Mucosa of rectum (tissue), 2 donors: ENCODE measurements around the gene PLK1.
"Not testable (repeated sequence)": the region's sequence is repeated elsewhere in the genome, so short reads cannot be mapped to it uniquely, and the experiment has no call there.

Experiments used
- H3K27ac ChIP-seq, 2 donors: one replicate each; pipeline ENCODE4 v1.7.0; 2013; ENCODE audit warnings: inconsistent platforms in 2 of 2, low read depth in 2 of 2, low read length in 2 of 2
- H3K27me3 ChIP-seq, 2 donors: one replicate each; pipeline ENCODE4 v1.7.0; 2013; ENCODE audit warnings: low read length in 2 of 2; ENCODE audit not compliant: control insufficient read depth in 2 of 2, insufficient read depth in 2 of 2
- H3K36me3 ChIP-seq, 2 donors: one replicate each; pipeline ENCODE4 v1.7.0; 2013; ENCODE audit warnings: low read length in 2 of 2; ENCODE audit not compliant: control insufficient read depth in 2 of 2, insufficient read depth in 2 of 2
- H3K4me1 ChIP-seq, 2 donors: one replicate each; pipeline ENCODE4 v1.7.0; 2013; ENCODE audit warnings: low read length in 2 of 2, mild to moderate bottlenecking in 1 of 2; ENCODE audit not compliant: control insufficient read depth in 2 of 2, insufficient read depth in 2 of 2
- H3K4me3 ChIP-seq, 2 donors: one replicate each; pipeline ENCODE4 v1.7.0; 2013; ENCODE audit warnings: low read length in 2 of 2
- H3K9ac ChIP-seq, 2 donors: one replicate each; pipeline ENCODE4 v1.7.0; 2013; ENCODE audit warnings: low read length in 2 of 2, low read depth in 1 of 2, mild to moderate bottlenecking in 1 of 2
- H3K9me3 ChIP-seq, 2 donors: one replicate each; pipeline ENCODE4 v1.7.0; 2013; ENCODE audit warnings: low read length in 2 of 2; ENCODE audit not compliant: control insufficient read depth in 2 of 2
- donor health status: healthy.
- donor health status: Normal muscosa, but diverticular disease.

PLK1 gene

DNA sequence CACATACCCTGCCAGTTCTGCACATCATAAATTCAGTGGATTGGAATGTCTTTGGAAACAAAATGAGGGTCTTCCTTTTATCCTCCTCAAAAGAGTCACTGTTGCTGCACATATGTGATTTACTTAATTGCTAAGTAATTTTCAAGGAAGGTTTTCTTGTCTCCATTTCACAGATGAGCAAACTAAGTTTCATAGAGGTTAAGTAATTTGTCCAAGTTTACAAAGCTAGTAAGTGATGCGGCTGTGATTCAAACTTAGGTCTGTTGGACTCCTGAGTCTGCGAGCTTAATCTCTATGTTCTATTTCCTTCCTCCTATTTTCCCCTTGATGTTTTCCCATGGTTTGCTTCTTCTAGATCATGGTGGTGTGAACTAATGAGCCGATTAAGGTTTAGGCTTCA is 48.0 kb downstream of the PLK1 start:
- Histone ChIP-seq H3K9ac (no peak overlapping the region), H3K9me3 (no peaks in the 10 kb centered on the region), H3K36me3 (no peaks in the 10 kb centered on the region), H3K27me3 (no peaks in the 10 kb centered on the region), H3K4me3 (no peak overlapping the region), H3K27ac (no peak overlapping the region), H3K4me1 (peaks cover 3 to 6% of the 10 kb centered on the region in 2 donors)

DNA sequence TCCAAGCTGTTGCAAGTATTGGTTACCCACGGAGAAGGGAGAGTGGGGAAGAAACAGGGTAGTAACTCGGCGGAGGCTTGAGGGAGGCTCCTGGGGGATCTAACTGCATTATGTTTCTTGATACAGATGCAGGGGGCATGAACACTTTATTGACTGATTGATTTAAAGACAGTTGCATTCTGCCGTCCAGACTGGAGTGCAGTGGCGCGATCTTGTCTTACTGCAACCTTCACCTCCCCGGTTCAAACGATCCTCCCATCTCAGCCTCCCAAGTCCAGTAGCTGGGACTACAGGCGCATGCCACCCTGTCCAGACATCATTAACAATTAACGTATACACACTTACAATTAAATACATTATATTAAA is 49.4 kb downstream of the PLK1 start:
- H3K36me3 ChIP-seq = no peaks in the 10 kb centered on the region
- H3K9ac ChIP-seq = no peak overlapping the region
- no peak overlapping the region for H3K4me3 ChIP-seq
- no peaks in the 10 kb centered on the region for H3K9me3 ChIP-seq
- H3K4me1 ChIP-seq = peaks cover 3 to 6% of the 10 kb centered on the region in 2 donors
- H3K27me3 ChIP-seq = no peaks in the 10 kb centered on the region
- H3K27ac ChIP-seq = no peak overlapping the region

DNA sequence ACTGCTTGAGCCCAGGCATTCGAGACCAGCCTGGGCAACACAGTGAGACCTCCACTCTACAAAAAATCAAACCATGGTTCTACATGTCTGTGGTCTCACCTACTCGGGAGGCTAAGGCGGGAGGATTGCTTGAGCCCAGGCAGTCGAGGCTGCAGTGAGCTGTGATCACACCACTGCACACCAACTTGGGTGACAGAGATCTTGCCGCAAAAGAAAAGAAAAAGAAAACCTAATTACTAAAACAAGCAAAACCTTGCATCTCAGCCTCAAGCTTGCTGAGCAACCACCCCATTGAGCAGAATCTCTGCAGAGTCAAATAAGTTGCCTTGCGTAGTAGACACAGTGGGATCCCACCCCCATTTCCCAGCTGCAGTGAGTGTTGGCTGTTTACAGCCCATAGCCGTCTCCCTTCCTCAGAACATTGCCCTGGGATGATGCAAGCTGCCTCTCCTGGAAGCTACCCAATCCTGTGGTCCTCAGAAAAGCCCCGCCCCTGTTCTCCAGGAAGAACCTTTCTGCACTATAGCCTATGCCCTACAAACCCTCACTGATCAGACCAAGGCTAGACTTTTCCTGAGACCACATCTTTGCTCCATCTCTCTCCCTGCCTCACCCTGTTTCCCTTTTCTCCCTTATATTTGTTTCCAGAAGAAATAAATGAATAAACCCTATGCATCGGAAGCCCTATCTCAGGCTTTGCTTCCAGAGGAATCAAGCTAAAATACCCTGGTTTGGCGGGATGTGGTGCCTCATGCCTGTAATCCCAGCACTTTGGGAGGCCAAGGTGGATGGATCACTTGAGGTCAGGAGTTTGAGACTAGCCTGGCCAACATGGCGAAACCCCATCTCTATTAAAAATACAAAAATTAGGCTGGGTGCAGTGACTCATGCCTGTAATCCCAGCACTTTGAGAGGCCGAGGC is 51.1 kb downstream of the PLK1 start:
- no peak overlapping the region for H3K4me3 ChIP-seq

DNA sequence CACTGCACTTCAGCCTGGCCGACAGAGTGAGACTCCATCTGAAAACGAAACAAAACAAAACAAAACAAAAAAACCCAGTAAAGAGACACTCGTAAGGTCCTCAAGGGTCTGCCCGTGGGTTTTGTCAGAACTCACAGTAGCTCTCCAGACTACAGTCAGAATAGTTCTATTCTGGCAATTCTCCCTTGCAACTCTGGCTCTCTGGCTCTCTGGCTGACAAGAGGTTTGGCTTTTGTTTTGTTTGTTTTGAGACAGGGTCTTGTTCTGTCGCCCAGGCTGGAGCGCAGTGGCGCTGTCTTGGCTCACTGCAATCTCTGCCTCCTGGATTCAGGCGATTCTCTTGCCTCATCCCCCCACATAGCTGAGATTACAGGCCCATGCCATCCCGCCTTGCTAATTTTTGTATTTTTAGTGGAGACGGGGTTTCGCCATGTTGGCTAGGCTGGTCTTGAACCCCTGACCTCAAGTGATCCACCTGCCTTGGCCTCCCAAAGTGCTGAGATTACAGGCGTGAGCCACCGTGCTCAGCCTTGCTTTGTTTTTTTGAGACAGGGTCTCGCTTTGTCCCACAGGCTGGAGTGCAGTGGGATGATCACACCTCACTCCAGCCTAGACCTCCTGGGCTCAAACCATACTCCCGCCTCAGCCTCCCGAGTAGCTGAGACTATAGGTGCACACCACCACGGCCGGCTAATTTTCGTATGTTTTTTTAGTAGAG is 55.6 kb downstream of the PLK1 start:
- no peak overlapping the region for H3K27ac ChIP-seq
- H3K27me3 ChIP-seq = no peaks in the 10 kb centered on the region
- H3K4me3 ChIP-seq = no peak overlapping the region
- H3K36me3 ChIP-seq = no peaks in the 10 kb centered on the region
- H3K4me1 ChIP-seq = peaks cover 2 to 10% of the 10 kb centered on the region in 2 donors
- H3K9me3 ChIP-seq = no peaks in the 10 kb centered on the region
- H3K9ac ChIP-seq = no peak overlapping the region

More for the DNA sequence above, 51.1 kb downstream of the PLK1 start:
- H3K36me3 ChIP-seq = no peaks in the 10 kb centered on the region
- H3K9me3 ChIP-seq = no peaks in the 10 kb centered on the region
- no peak overlapping the region for H3K9ac ChIP-seq
- peak overlapping the region; percentile 29 to 59 for H3K27ac ChIP-seq
- peaks cover 3 to 8% of the 10 kb centered on the region in 2 donors for H3K4me1 ChIP-seq
- H3K27me3 ChIP-seq = no peaks in the 10 kb centered on the region

DNA sequence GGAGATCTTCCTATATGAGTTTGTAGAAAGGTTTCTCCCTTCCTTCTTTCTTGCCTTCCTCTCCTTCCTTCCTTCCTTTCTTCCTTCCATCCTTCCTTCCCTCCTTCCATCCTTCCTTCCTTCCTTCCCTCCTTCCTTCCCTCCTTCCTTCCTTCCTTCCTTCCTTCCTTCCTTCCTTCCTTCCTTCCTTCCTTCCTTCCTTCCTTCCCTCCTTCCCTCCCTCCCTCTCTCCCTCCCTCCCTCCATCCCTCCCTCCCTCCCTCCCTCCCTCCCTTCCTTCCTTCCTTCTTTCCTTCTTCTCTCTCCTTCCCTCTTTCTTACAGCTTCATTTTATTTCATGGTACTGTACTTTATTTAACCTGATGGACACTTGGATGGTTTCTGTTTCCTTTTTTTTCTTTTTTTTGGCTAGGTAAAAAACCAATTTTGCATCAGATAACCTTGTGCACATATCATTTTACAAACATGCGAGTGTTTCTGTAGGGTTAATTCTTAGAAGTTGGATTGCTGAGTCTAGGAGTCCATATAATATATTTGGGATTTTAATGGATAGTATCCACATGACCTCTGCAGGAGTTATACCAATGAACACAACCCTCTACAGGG is 58.8 kb downstream of the PLK1 start:
- not testable (repeated sequence) for H3K4me1 ChIP-seq, H3K36me3 ChIP-seq, H3K4me3 ChIP-seq, H3K9me3 ChIP-seq, H3K27ac ChIP-seq, H3K27me3 ChIP-seq, H3K9ac ChIP-seq

DNA sequence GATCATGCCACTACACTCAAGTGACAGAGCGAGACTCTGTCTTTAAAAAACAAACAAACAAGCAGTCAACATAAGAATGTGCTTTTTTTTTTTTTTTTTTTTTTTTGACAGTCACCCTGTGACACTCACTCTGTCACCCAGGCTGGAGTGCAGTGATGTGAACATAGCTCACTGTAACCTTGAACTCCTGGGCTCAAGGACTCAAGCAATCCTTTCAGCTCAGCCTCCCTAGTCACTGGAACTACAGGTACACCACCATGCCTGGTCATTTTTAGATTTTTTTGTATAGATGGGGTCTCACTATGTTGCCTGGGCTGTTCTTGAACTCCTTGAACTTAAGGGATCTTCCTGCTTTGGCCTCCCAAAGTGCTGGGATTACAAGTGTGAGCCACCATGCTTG is 60.8 kb downstream of the PLK1 start:
- peaks cover 0 to 5% of the 10 kb centered on the region in 2 donors for H3K4me1 ChIP-seq
- H3K27me3 ChIP-seq = no peaks in the 10 kb centered on the region
- no peaks in the 10 kb centered on the region for H3K36me3 ChIP-seq
- H3K27ac ChIP-seq = no peak overlapping the region
- H3K9me3 ChIP-seq = no peaks in the 10 kb centered on the region
- H3K9ac ChIP-seq = no peak overlapping the region
- H3K4me3 ChIP-seq = no peak overlapping the region
